ENCODE data around the gene CLPTM1L. TPM values are rescaled to one million over a fixed set of nuclear protein-coding genes. Genes with fewer than 3 reads are reported as not detected.

The CLPTM1L gene
- total RNA-seq, result 126 and 155 TPM in 2 replicates

GRCh38 chr5:1344975-1345838 lies at the start of gene CLPTM1L:
TSS of gene CLPTM1L (minus strand) at chr5:1345099. CDS start at chr5:1344841, 258 bp downstream.

GRCh38 chr5:1294835-1295649 lies 49.9 kb downstream of the CLPTM1L start, which contains the start of gene TERT:
TSS of gene TERT (minus strand) at chr5:1295068. CDS start at chr5:1294989, 79 bp downstream.

Other genes starting within 250 kb of the CLPTM1L start
- gene SLC12A7, start 233.0 kb downstream of the CLPTM1L start, total RNA-seq, result 2.1 and 5.2 TPM in 2 replicates
- not detected in 2 replicates for gene SLC6A19, start 143.5 kb downstream of the CLPTM1L start, total RNA-seq
- gene SLC6A18, start 119.7 kb downstream of the CLPTM1L start, total RNA-seq, result not detected in 2 replicates
- gene TERT, start 50.0 kb downstream of the CLPTM1L start, total RNA-seq, result not detected in 2 replicates
- gene SLC6A3, start 100.3 kb upstream of the CLPTM1L start, total RNA-seq, result not detected in 2 replicates
- 45.3 and 52.9 TPM in 2 replicates for gene LPCAT1, start 178.9 kb upstream of the CLPTM1L start, total RNA-seq